Measurements from ENCODE around the gene LCORL.

LCORL gene

GRCh38 chr4:17962171-17962570, 59.4 kb downstream of the LCORL start:
- Histone ChIP-seq H3K4me1 (no peaks in the 10 kb centered on the region; the same call in 1 of the 2 replicates), H3K4me3 (ENCODE audit: low read depth, low read length) (no peak overlapping the region), H3K27me3 (no peaks in the 10 kb centered on the region), H3K9me3 (no peaks in the 10 kb centered on the region), H3K36me3 (peaks cover 6% of the 10 kb centered on the region)
- DNase-seq, result no peak
- no peak for TF ChIP-seq CTCF (IDR thresholded peaks at IDR 0.05; ENCODE audit: low read depth, low read length)

- no peak for DNase-seq
- Histone ChIP-seq H3K4me1 (no peaks in the 10 kb centered on the region; the same call in 1 of the 2 replicates), H3K27me3 (no peaks in the 10 kb centered on the region), H3K9me3 (no peaks in the 10 kb centered on the region), H3K36me3 (peaks cover 6% of the 10 kb centered on the region), H3K4me3 (ENCODE audit: low read depth, low read length) (no peak overlapping the region)
- no peak for TF ChIP-seq CTCF (IDR thresholded peaks at IDR 0.05; ENCODE audit: low read depth, low read length)
Observed at GRCh38 chr4:17961249-17961648, 60.3 kb downstream of the LCORL start.

- H3K36me3 ChIP-seq, result peaks cover 8% of the 10 kb centered on the region
- H3K4me3 ChIP-seq (ENCODE audit: low read depth, low read length), result no peak overlapping the region
- H3K27me3 ChIP-seq, result no peaks in the 10 kb centered on the region
- H3K4me1 ChIP-seq, result no peaks in the 10 kb centered on the region
- no peaks in the 10 kb centered on the region for H3K9me3 ChIP-seq
- no peak for TF ChIP-seq CTCF (IDR thresholded peaks at IDR 0.05; ENCODE audit: low read depth, low read length)
- no peak for DNase-seq
Observed at GRCh38 chr4:17958181-17958580, 63.4 kb downstream of the LCORL start.

GRCh38 chr4:17957688-17958087, 63.9 kb downstream of the LCORL start:
- TF ChIP-seq CTCF (IDR thresholded peaks at IDR 0.05; ENCODE audit: low read depth, low read length), result no peak
- Histone ChIP-seq H3K4me3 (ENCODE audit: low read depth, low read length) (no peak overlapping the region), H3K36me3 (peaks cover 11% of the 10 kb centered on the region), H3K27me3 (no peaks in the 10 kb centered on the region), H3K4me1 (no peaks in the 10 kb centered on the region), H3K9me3 (no peaks in the 10 kb centered on the region)
- DNase-seq, result no peak

- H3K4me3 ChIP-seq (ENCODE audit: low read depth, low read length), result no peak overlapping the region
- H3K9me3 ChIP-seq, result no peaks in the 10 kb centered on the region
- no peak for TF ChIP-seq CTCF (IDR thresholded peaks at IDR 0.05; ENCODE audit: low read depth, low read length)
- no peaks in the 10 kb centered on the region for H3K27me3 ChIP-seq
- peaks cover 9% of the 10 kb centered on the region for H3K36me3 ChIP-seq
- DNase-seq, result no peak
- no peaks in the 10 kb centered on the region for H3K4me1 ChIP-seq
Observed at GRCh38 chr4:17956245-17956644, 65.3 kb downstream of the LCORL start.

- no peaks in the 10 kb centered on the region for H3K9me3 ChIP-seq
- no peak for TF ChIP-seq CTCF (IDR thresholded peaks at IDR 0.05; ENCODE audit: low read depth, low read length)
- no peak overlapping the region for H3K4me3 ChIP-seq (ENCODE audit: low read depth, low read length)
- no peaks in the 10 kb centered on the region for H3K27me3 ChIP-seq
- peaks cover 5% of the 10 kb centered on the region; the same call in 1 of the 2 replicates for H3K36me3 ChIP-seq
- peaks cover 8% of the 10 kb centered on the region for H3K4me1 ChIP-seq
- DNase-seq, result no peak
Observed at GRCh38 chr4:17945303-17945702, 76.3 kb downstream of the LCORL start.
